Coronary artery (tissue), 2 donors: ENCODE results near the gene DOCK9.

Experiments used
- DNase-seq: peaks from one replicate; pipeline ENCODE4 v3.0.0-alpha.2; 2017; ENCODE audit warnings: low spot score
- H3K27ac ChIP-seq, 2 donors: fragments of 200-600 bp; sonication (generic); one replicate each; pipeline ENCODE4 v1.5.1; 2016 to 2019
- H3K4me3 ChIP-seq: fragments of 200-600 bp; sonication (generic); 2 replicates; pipeline ENCODE4 v1.5.1; 2016; ENCODE audit warnings: mild to moderate bottlenecking, moderate library complexity
- CTCF ChIP-seq: fragments of 200-600 bp; sonication (generic); IDR thresholded peaks from one replicate; pipeline ENCODE4 v1.5.1; 2019; ENCODE audit warnings: antibody characterized with exemption

Gene DOCK9

GRCh38 chr13:98772794-98773452, 204.9 kb downstream of the DOCK9 start:
- TF ChIP-seq CTCF = no peak
- no peak overlapping the region for H3K4me3 ChIP-seq
- DNase-seq = no peak
- no peak overlapping the region for H3K27ac ChIP-seq

DNA sequence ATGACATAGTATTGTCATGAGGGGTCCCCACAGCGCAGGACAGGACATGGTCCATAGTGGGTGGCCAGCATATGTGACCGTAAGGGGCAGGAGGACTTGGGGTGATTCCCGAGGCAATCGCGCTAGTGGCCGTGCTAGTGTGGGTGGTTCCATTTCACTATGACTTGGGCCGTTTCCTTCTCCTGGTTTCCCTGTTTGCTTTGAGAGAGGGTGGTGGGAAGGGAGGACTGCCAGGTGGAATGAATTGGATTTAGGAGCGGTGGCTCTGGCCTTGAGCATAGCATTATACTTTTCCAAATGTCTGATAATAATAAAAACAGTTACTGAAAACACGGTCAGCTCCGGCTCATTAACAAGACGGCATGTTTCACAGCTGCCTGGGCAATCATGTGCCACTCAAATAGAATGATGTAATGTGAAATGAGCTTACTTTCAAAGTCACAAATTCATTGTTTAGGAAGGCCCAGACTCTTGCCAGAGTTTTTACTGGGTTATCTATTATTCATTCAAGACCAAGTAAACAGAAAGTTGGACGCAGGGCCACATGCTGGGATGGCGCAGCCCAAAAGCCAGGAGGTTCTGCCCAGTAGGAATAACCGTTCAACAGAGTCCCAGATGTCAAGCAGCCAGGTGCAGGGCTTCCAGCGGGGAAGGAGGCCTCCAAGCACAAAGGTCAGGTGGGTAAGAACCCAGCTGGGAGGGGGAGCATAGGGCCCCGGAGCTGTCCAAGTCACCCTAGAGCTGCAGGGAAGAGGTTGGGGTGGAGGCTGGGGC, 205.8 kb downstream of the DOCK9 start:
- Histone ChIP-seq H3K27ac (no peak overlapping the region), H3K4me3 (no peak overlapping the region)
- no peak for DNase-seq
- no peak for TF ChIP-seq CTCF

GRCh38 chr13:98769736-98770135, 208.1 kb downstream of the DOCK9 start:
- TF ChIP-seq CTCF = no peak
- Histone ChIP-seq H3K27ac (no peak overlapping the region), H3K4me3 (no peak overlapping the region)
- DNase-seq = no peak

DNA sequence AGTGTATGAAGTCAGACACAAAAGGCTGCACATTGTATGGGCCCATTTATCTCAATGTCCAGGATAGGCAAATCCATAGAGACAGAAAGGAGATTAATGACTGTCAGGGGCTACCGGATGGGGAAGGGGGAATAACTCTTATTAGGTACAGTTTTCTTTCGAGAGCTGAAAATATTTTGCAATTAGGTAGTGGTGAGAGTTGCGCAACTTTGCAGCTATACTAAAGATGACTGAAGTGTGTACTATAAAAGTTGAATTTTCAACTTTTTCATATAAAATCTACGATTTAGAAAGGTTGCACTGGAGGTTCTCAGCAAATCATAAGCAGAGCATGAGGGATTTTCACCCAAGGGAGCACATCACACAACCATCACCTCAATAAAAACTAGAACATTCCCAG, 209.3 kb downstream of the DOCK9 start:
- no peak overlapping the region for H3K27ac ChIP-seq
- no peak for DNase-seq
- no peak for TF ChIP-seq CTCF
- no peak overlapping the region for H3K4me3 ChIP-seq

DNA sequence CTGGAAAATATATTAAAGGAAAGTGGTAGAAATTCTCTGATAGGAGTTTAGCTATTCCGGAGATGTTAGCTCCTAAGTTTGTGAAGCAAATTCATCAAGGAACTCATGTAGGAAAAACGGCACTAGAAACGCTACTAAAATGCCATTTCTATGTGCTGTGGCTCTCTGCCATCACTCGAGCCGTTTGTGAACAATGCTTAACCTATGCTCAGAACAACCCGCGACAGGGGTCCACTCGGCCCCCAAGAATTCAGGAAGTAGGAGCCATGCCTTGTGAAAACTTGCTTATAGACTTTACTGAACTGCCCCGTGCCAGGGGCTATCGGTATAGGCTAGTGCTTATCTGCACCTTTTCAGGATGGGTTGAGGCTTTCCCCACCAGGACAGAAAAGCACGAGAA, 211.2 kb downstream of the DOCK9 start:
- DNase-seq = no peak
- no peak for TF ChIP-seq CTCF
- H3K4me3 ChIP-seq = no peak overlapping the region
- no peak overlapping the region for H3K27ac ChIP-seq

DNA sequence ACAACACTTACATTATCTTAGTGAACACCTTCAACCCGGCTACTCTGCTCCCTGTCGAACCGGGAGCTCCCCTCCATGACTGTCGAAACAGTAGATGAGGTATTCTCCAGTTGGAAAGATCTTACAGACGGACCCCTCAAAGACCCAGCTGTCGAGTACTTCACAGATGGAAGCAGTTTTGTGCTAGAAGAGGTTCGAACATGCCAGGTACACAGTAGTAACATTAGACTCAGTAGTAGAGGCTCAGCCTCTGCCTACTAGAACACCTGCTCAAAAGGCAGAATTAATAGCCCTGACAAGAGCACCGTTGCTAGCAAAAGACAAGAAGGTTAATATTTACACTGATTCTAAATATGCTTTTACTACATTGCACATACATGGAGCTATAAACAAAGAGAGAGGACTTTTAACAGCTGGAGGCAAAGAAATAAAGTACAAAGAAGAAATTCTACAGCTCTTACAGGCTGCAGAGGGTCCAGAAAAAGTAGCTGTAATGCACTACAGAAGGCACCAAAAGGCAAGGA, 211.8 kb downstream of the DOCK9 start:
- Histone ChIP-seq H3K4me3 (no peak overlapping the region), H3K27ac (no peak overlapping the region)
- TF ChIP-seq CTCF = no peak
- DNase-seq = no peak
